HCT116 (cell line): ENCODE data around the gene KIAA1328. TPM values are rescaled to one million over a fixed set of nuclear protein-coding genes. Genes with fewer than 3 reads are reported as not detected.

Source experiments
- ATAC-seq: fragments of 200-7000 bp; cut with Tn5 transposase; 2 replicates; pipeline ENCODE4 v1.9.1; 2020; ENCODE audit warnings: mild to moderate bottlenecking, moderate library complexity
- BruUV-seq: library from RNA; stranded (reverse); fragments of 400-500 nt; replicated peaks from 2 replicates; lab custom pipeline; 2021; lab: Mats Ljungman, UMichigan
- CTCF ChIA-PET: fragments of 300-600 bp; sonication (Branson Sonifier 250); formaldehyde crosslinking; loops from one replicate; lab custom pipeline; 2021; ENCODE audit warnings: antibody characterized with exemption; lab: Charles Lee
- POLR2A ChIA-PET: fragments of 300-600, 350-600 bp; sonication (Branson Sonifier 250); formaldehyde crosslinking; loops from one replicate; lab custom pipeline; 2021; ENCODE audit warnings: antibody characterized with exemption; lab: Charles Lee
- RAD21 ChIA-PET, 2 experiments: fragments of 300-600 bp; sonication (Branson Sonifier 250); formaldehyde crosslinking; loops; one replicate each; lab custom pipeline; 2023; ENCODE audit warnings: low total read pairs in 2 of 2; ENCODE audit not compliant: uncharacterized antibody in 2 of 2, unreplicated experiment in 2 of 2, low non-redundant PET in 1 of 2; lab: Charles Lee
- DNase-seq: peaks from one replicate; pipeline ENCODE4 v3.0.0-alpha.2; 2010; ENCODE audit warnings: low read depth, low spot score
- H2AFZ ChIP-seq: fragments of 200-600 bp; shearing (Covaris generic), sonication (generic); 2 replicates; pipeline ENCODE4 v1.6.1; 2017; ENCODE audit warnings: low read depth, mixed run types, mixed read lengths, antibody characterized with exemption, low read length; ENCODE audit not compliant: poor library complexity, severe bottlenecking
- H3K27ac ChIP-seq: 2 replicates; pipeline ENCODE4 v1.5.1; 2012; ENCODE audit warnings: low read depth, low read length
- H3K27me3 ChIP-seq: fragments of 200-600 bp; sonication (generic); 2 replicates; pipeline ENCODE4 v1.6.1; 2016; ENCODE audit warnings: mixed run types, low read length, mixed read lengths; ENCODE audit not compliant: insufficient read depth
- H3K36me3 ChIP-seq, 2 experiments: fragments of 200-500 bp in 1 of 2; fragments of 200-600 bp in 1 of 2; sonication (Bioruptor generic) in 1 of 2; sonication (generic) in 1 of 2; 2 replicates each; pipeline versions ENCODE4 v1.5.1 to v1.6.1; 2014 to 2016; ENCODE audit warnings: low read length in 2 of 2, inconsistent platforms in 1 of 2, mixed read lengths in 1 of 2, mixed run types in 1 of 2; ENCODE audit not compliant: insufficient read depth in 2 of 2, control insufficient read depth in 1 of 2
- H3K4me1 ChIP-seq, 2 experiments: fragments of 200-600 bp in 1 of 2; sonication (generic) in 1 of 2; 2 replicates each; pipeline versions ENCODE4 v1.5.1 to v1.6.1; 2012 to 2017; ENCODE audit warnings: low read length in 2 of 2, inconsistent platforms in 1 of 2, mild to moderate bottlenecking in 1 of 2, mixed read lengths in 1 of 2, mixed run types in 1 of 2, moderate library complexity in 1 of 2; ENCODE audit not compliant: insufficient read depth in 2 of 2, control insufficient read depth in 1 of 2
- H3K4me2 ChIP-seq: fragments of 200-600 bp; sonication (generic); 2 replicates; pipeline ENCODE4 v1.6.1; 2017; ENCODE audit warnings: mixed run types, low read length, mixed read lengths
- H3K4me3 ChIP-seq, 2 experiments: fragments of 200-600 bp in 1 of 2; sonication (generic) in 1 of 2; replicated peaks in 1 of 2; 2 replicates each; pipeline ENCODE4 v1.5.1; 2011 to 2016; ENCODE audit warnings: low read length in 2 of 2, control low read depth in 1 of 2, low read depth in 1 of 2, mild to moderate bottlenecking in 1 of 2, mixed read lengths in 1 of 2, mixed run types in 1 of 2
- H3K79me2 ChIP-seq: fragments of 200-600 bp; sonication (generic); 2 replicates; pipeline ENCODE4 v1.6.1; 2017; ENCODE audit warnings: mild to moderate bottlenecking, mixed run types, low read length, moderate library complexity, mixed read lengths; ENCODE audit not compliant: insufficient read depth
- H3K9ac ChIP-seq: fragments of 200-600 bp; sonication (generic); 2 replicates; pipeline ENCODE4 v1.6.1; 2016; ENCODE audit warnings: low read length, mixed read lengths
- H3K9me2 ChIP-seq: fragments of 200-600 bp; sonication (generic), shearing (Covaris generic); 2 replicates; pipeline ENCODE4 v1.6.1; 2017; ENCODE audit warnings: mixed run types, mild to moderate bottlenecking, moderate library complexity; ENCODE audit not compliant: insufficient read depth
- H3K9me3 ChIP-seq, 2 experiments: fragments of 200-500 bp in 1 of 2; fragments of 200-600 bp in 1 of 2; sonication (Bioruptor generic) in 1 of 2; sonication (generic) in 1 of 2; 2 replicates each; pipeline ENCODE4 v1.6.1; 2014 to 2017; ENCODE audit warnings: low read length in 2 of 2, mixed read lengths in 2 of 2, inconsistent platforms in 1 of 2, low read depth in 1 of 2, mild to moderate bottlenecking in 1 of 2, mixed run types in 1 of 2, moderate library complexity in 1 of 2; ENCODE audit not compliant: control insufficient read depth in 1 of 2, insufficient read depth in 1 of 2
- H4K20me1 ChIP-seq: fragments of 200-600 bp; sonication (generic), shearing (Covaris generic); 2 replicates; pipeline ENCODE4 v1.6.1; 2017; ENCODE audit warnings: mixed run types, mild to moderate bottlenecking, moderate library complexity; ENCODE audit not compliant: insufficient read depth
- CBX3 ChIP-seq: IDR thresholded peaks from 2 replicates; pipeline ENCODE4 v1.6.1; 2012; ENCODE audit warnings: low read depth
- CEBPB ChIP-seq: IDR thresholded peaks from 2 replicates; pipeline ENCODE4 v1.6.1; 2012; ENCODE audit warnings: low read depth
- EGR1 ChIP-seq: IDR thresholded peaks from 2 replicates; pipeline ENCODE4 v1.6.1; 2012; ENCODE audit warnings: low read depth
- ELF1 ChIP-seq: IDR thresholded peaks from 2 replicates; pipeline ENCODE4 v1.6.1; 2012; ENCODE audit warnings: low read depth, borderline replicate concordance
- EZH2phosphoT487 ChIP-seq: fragments of 200-600 bp; IDR thresholded peaks from 2 replicates; pipeline ENCODE4 v1.6.1; 2018; ENCODE audit warnings: antibody characterized with exemption, borderline replicate concordance
- JUND ChIP-seq: IDR thresholded peaks from 2 replicates; pipeline ENCODE4 v1.6.1; 2012
- POLR2A ChIP-seq: IDR thresholded peaks from 2 replicates; pipeline ENCODE4 v1.7.0; 2011; ENCODE audit warnings: borderline replicate concordance; ENCODE audit not compliant: insufficient read depth, insufficient read length; ENCODE audit errors: extremely low read depth
- POLR2AphosphoS5 ChIP-seq: IDR thresholded peaks from 2 replicates; pipeline ENCODE4 v1.6.1; 2011; ENCODE audit warnings: mild to moderate bottlenecking, low read depth, low read length, moderate library complexity
- RAD21 ChIP-seq: IDR thresholded peaks from 2 replicates; pipeline ENCODE4 v1.6.1; 2012; ENCODE audit warnings: low read depth, mild to moderate bottlenecking
- SIN3A ChIP-seq: IDR thresholded peaks from 2 replicates; pipeline ENCODE4 v1.6.1; 2012; ENCODE audit warnings: low read depth
- SP1 ChIP-seq: IDR thresholded peaks from 2 replicates; pipeline ENCODE4 v1.6.1; 2012; ENCODE audit warnings: low read depth
- TCF7L2 ChIP-seq: IDR thresholded peaks from 2 replicates; pipeline ENCODE4 v1.7.0; 2011; ENCODE audit warnings: borderline replicate concordance, inconsistent platforms; ENCODE audit not compliant: insufficient read depth, insufficient read length; ENCODE audit errors: extremely low read depth
- YY1 ChIP-seq: IDR thresholded peaks from 2 replicates; pipeline ENCODE4 v1.6.1; 2011; ENCODE audit warnings: low read length, low read depth, moderate library complexity, mild to moderate bottlenecking; ENCODE audit not compliant: insufficient replicate concordance; ENCODE audit errors: extremely low read depth
- ZNF274 ChIP-seq: fragments of 200-500 bp; sonication (Bioruptor generic); IDR thresholded peaks from 2 replicates; pipeline ENCODE4 v1.6.1; 2014; ENCODE audit warnings: mild to moderate bottlenecking, low read depth, low read length, inconsistent platforms
- intact Hi-C: fragments of 100-400 bp; cut with micrococcal nuclease; formaldehyde crosslinking; loops from 2 replicates; pipeline ENCODE4 v1.10.0; 2022
- total RNA-seq: library from RNA; stranded (reverse); gene quantifications from one replicate; pipeline ENCODE4 v1.2.1, GENCODE V29; 2021; ENCODE audit not compliant: unreplicated experiment
- TF ChIP-seq, protein P1 (sequence below), 3 experiments: fragments of 200-600 bp in 1 of 3; sonication (generic) in 1 of 3; IDR thresholded peaks in 2 of 3; conservative IDR thresholded peaks in 1 of 3; 2 replicates each; pipeline ENCODE4 v1.5.1; 2012 to 2017; ENCODE audit warnings: low read depth in 2 of 3, low read length in 2 of 3, antibody characterized with exemption in 1 of 3, borderline replicate concordance in 1 of 3, control low read depth in 1 of 3, mild to moderate bottlenecking in 1 of 3, mixed read lengths in 1 of 3, mixed run types in 1 of 3, moderate library complexity in 1 of 3; ENCODE audit not compliant: insufficient read depth in 1 of 3
- TF ChIP-seq, protein P2 (sequence below): IDR thresholded peaks from 2 replicates; pipeline ENCODE4 v1.6.1; 2012; ENCODE audit warnings: low read depth
- TF ChIP-seq, protein P3 (sequence below): IDR thresholded peaks from 2 replicates; pipeline ENCODE4 v1.6.1; 2012
- TF ChIP-seq, protein P4 (sequence below): IDR thresholded peaks from 2 replicates; pipeline ENCODE4 v1.6.1; 2011; ENCODE audit warnings: mild to moderate bottlenecking, low read length, moderate library complexity; ENCODE audit not compliant: insufficient replicate concordance; ENCODE audit errors: extremely low read depth

Gene KIAA1328
- total RNA-seq, 1 experiment from 2014 or later: 5.2 TPM

DNA sequence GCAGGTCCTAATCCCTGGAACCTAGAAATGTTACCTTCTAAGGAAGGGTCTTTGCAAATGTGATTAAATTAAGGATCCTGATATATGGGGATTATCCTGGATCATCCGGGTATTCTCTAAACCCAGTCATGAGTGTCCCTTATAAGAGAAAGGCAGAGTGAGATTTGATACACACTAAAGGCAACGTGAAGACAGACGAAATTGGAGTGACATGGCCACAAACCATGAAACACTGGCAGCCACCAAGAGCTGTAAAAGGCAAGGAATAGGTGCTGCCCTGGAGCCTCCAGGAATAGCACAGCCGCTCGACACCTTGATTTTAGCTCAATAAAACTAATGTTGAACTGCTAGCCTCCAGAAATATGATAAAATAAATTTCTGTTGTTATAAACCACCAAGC, 45.1 kb upstream of the KIAA1328 start:
- no peak for TF ChIP-seq JUND
- TF ChIP-seq EGR1: no peak
- no peak for TF ChIP-seq POLR2A
- no peak for TF ChIP-seq POLR2AphosphoS5
- TF ChIP-seq RAD21: no peak
- no peak for TF ChIP-seq YY1
- TF ChIP-seq SIN3A: no peak
- TF ChIP-seq EZH2phosphoT487: no peak
- TF ChIP-seq, protein P1, sequence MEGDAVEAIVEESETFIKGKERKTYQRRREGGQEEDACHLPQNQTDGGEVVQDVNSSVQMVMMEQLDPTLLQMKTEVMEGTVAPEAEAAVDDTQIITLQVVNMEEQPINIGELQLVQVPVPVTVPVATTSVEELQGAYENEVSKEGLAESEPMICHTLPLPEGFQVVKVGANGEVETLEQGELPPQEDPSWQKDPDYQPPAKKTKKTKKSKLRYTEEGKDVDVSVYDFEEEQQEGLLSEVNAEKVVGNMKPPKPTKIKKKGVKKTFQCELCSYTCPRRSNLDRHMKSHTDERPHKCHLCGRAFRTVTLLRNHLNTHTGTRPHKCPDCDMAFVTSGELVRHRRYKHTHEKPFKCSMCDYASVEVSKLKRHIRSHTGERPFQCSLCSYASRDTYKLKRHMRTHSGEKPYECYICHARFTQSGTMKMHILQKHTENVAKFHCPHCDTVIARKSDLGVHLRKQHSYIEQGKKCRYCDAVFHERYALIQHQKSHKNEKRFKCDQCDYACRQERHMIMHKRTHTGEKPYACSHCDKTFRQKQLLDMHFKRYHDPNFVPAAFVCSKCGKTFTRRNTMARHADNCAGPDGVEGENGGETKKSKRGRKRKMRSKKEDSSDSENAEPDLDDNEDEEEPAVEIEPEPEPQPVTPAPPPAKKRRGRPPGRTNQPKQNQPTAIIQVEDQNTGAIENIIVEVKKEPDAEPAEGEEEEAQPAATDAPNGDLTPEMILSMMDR (IDR thresholded peaks at IDR 0.05 in 2 of 3, conservative IDR thresholded peaks at IDR 0.05 in 1 of 3; ENCODE audit: borderline replicate concordance in 1 of 3, insufficient read depth in 1 of 3, low read depth in 2 of 3, low read length in 2 of 3): no peak
- TF ChIP-seq, protein P2, sequence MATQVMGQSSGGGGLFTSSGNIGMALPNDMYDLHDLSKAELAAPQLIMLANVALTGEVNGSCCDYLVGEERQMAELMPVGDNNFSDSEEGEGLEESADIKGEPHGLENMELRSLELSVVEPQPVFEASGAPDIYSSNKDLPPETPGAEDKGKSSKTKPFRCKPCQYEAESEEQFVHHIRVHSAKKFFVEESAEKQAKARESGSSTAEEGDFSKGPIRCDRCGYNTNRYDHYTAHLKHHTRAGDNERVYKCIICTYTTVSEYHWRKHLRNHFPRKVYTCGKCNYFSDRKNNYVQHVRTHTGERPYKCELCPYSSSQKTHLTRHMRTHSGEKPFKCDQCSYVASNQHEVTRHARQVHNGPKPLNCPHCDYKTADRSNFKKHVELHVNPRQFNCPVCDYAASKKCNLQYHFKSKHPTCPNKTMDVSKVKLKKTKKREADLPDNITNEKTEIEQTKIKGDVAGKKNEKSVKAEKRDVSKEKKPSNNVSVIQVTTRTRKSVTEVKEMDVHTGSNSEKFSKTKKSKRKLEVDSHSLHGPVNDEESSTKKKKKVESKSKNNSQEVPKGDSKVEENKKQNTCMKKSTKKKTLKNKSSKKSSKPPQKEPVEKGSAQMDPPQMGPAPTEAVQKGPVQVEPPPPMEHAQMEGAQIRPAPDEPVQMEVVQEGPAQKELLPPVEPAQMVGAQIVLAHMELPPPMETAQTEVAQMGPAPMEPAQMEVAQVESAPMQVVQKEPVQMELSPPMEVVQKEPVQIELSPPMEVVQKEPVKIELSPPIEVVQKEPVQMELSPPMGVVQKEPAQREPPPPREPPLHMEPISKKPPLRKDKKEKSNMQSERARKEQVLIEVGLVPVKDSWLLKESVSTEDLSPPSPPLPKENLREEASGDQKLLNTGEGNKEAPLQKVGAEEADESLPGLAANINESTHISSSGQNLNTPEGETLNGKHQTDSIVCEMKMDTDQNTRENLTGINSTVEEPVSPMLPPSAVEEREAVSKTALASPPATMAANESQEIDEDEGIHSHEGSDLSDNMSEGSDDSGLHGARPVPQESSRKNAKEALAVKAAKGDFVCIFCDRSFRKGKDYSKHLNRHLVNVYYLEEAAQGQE: no peak
- TF ChIP-seq CEBPB: no peak
- TF ChIP-seq ELF1: no peak
- no peak for TF ChIP-seq CBX3
- no peak for TF ChIP-seq SP1
- no peak for TF ChIP-seq TCF7L2
- TF ChIP-seq, protein P3, sequence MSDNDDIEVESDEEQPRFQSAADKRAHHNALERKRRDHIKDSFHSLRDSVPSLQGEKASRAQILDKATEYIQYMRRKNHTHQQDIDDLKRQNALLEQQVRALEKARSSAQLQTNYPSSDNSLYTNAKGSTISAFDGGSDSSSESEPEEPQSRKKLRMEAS: no peak
- TF ChIP-seq, protein P4, sequence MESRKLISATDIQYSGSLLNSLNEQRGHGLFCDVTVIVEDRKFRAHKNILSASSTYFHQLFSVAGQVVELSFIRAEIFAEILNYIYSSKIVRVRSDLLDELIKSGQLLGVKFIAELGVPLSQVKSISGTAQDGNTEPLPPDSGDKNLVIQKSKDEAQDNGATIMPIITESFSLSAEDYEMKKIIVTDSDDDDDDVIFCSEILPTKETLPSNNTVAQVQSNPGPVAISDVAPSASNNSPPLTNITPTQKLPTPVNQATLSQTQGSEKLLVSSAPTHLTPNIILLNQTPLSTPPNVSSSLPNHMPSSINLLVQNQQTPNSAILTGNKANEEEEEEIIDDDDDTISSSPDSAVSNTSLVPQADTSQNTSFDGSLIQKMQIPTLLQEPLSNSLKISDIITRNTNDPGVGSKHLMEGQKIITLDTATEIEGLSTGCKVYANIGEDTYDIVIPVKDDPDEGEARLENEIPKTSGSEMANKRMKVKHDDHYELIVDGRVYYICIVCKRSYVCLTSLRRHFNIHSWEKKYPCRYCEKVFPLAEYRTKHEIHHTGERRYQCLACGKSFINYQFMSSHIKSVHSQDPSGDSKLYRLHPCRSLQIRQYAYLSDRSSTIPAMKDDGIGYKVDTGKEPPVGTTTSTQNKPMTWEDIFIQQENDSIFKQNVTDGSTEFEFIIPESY: no peak
- no peak for TF ChIP-seq ZNF274
- no peak overlapping the region for H3K27ac ChIP-seq
- H3K4me2 ChIP-seq: no peak overlapping the region
- BruUV-seq: no TSS peak
- RAD21 ChIA-PET: no interaction called here
- CTCF ChIA-PET: no interaction called here
- DNase-seq (no peak), ATAC-seq (no peak)
- no peaks in the 10 kb centered on the region for H3K27me3 ChIP-seq
- peaks cover 0 to 2% of the 10 kb centered on the region in 2 experiments; a peak in 1 of 4 replicates for H3K36me3 ChIP-seq
- no peak overlapping the region for H3K4me3 ChIP-seq
- intact Hi-C loops: no loop called here
- H3K4me1 ChIP-seq: peaks cover 0 to 3% of the 10 kb centered on the region in 2 experiments; a peak in 1 of 4 replicates
- no peaks in the 10 kb centered on the region for H4K20me1 ChIP-seq
- H3K9ac ChIP-seq: no peak overlapping the region
- no peaks in the 10 kb centered on the region for H3K79me2 ChIP-seq
- no peaks in the 10 kb centered on the region for H3K9me2 ChIP-seq
- POLR2A ChIA-PET: no interaction called here
- H2AFZ ChIP-seq: no peak overlapping the region
- no peaks in the 10 kb centered on the region for H3K9me3 ChIP-seq
